HG03097 (cell line): ENCODE results near the gene SETD2.
"Not testable (repeated sequence)": the region's sequence is repeated elsewhere in the genome, so short reads cannot be mapped to it uniquely, and the experiment has no call there.

Source experiments
- ATAC-seq: cut with Tn5 transposase; IDR thresholded peaks from one replicate; pipeline ENCODE4 v1.9.1; 2021; ENCODE audit not compliant: unreplicated experiment, low FRiP score

The SETD2 gene

GRCh38 chr3:47108546-47108945 lies 55.4 kb downstream of the SETD2 start:
- no peak for ATAC-seq

- ATAC-seq, result no peak
Measured at GRCh38 chr3:47104259-47104658, 59.7 kb downstream of the SETD2 start.

GRCh38 chr3:47103619-47104018 lies 60.3 kb downstream of the SETD2 start:
- no peak for ATAC-seq

- no peak for ATAC-seq
Measured at GRCh38 chr3:47102081-47102600, 61.8 kb downstream of the SETD2 start.

- no peak for ATAC-seq
Measured at GRCh38 chr3:47098910-47099309, 65.0 kb downstream of the SETD2 start.

GRCh38 chr3:47097864-47098263 lies 66.0 kb downstream of the SETD2 start:
- ATAC-seq, result no peak

GRCh38 chr3:47096959-47097358 lies 67.0 kb downstream of the SETD2 start:
- ATAC-seq, result no peak

- ATAC-seq, result no peak
Measured at GRCh38 chr3:47092090-47092489, 71.8 kb downstream of the SETD2 start.

GRCh38 chr3:47089630-47090029 lies 74.3 kb downstream of the SETD2 start:
- ATAC-seq, result no peak

GRCh38 chr3:47086071-47086470 lies 77.8 kb downstream of the SETD2 start:
- no peak for ATAC-seq

- peak; percentile 64 for ATAC-seq
Measured at GRCh38 chr3:47083786-47084185, 80.1 kb downstream of the SETD2 start.

GRCh38 chr3:47082519-47082918 lies 81.4 kb downstream of the SETD2 start:
- no peak for ATAC-seq

GRCh38 chr3:47079432-47079831 lies 84.5 kb downstream of the SETD2 start:
- no peak for ATAC-seq

- no peak for ATAC-seq
Measured at GRCh38 chr3:47073685-47074084, 90.2 kb downstream of the SETD2 start.

GRCh38 chr3:47070770-47071169 lies 93.1 kb downstream of the SETD2 start:
- ATAC-seq, result no peak

GRCh38 chr3:47066259-47066658 lies 97.7 kb downstream of the SETD2 start:
- not testable (repeated sequence) for ATAC-seq

GRCh38 chr3:47065681-47066080 lies 98.2 kb downstream of the SETD2 start:
- no peak for ATAC-seq

GRCh38 chr3:47065058-47065457 lies 98.9 kb downstream of the SETD2 start:
- ATAC-seq, result no peak

GRCh38 chr3:47057212-47057671 lies 106.7 kb downstream of the SETD2 start:
- no peak for ATAC-seq

- ATAC-seq, result no peak
Measured at GRCh38 chr3:47056705-47057104, 107.2 kb downstream of the SETD2 start.

GRCh38 chr3:47054412-47054811 lies 109.5 kb downstream of the SETD2 start:
- no peak for ATAC-seq

GRCh38 chr3:47047673-47048072 lies 116.2 kb downstream of the SETD2 start:
- no peak for ATAC-seq

- ATAC-seq, result no peak
Measured at GRCh38 chr3:47047069-47047468, 116.8 kb downstream of the SETD2 start.
